ENCODE data around the gene CCDC88C.
A peak's percentile ranks its signal among the peaks of the same experiment; 100 is the strongest.

Gene CCDC88C

GRCh38 chr14:91326514-91327249, 90.9 kb downstream of the CCDC88C start:
- DNase-seq = no peak

- peak in 1 of 2 donors; percentile 66 for DNase-seq
These were observed 92.7 kb downstream of the CCDC88C start for GRCh38 chr14:91324606-91325575.

GRCh38 chr14:91323671-91324605, 93.7 kb downstream of the CCDC88C start:
- DNase-seq = peak; percentile 90 to 93

GRCh38 chr14:91323031-91323430, 94.6 kb downstream of the CCDC88C start:
- DNase-seq = no peak

GRCh38 chr14:91322623-91323022, 95.0 kb downstream of the CCDC88C start:
- DNase-seq = no peak

- no peak for DNase-seq
These were observed 96.5 kb downstream of the CCDC88C start for GRCh38 chr14:91321131-91321530.

- DNase-seq = no peak
These were observed 97.4 kb downstream of the CCDC88C start for GRCh38 chr14:91320266-91320665.

GRCh38 chr14:91318911-91319310, 98.7 kb downstream of the CCDC88C start:
- DNase-seq = no peak

GRCh38 chr14:91317381-91318308, 100.0 kb downstream of the CCDC88C start:
- DNase-seq = peak; percentile 73 to 80

GRCh38 chr14:91316761-91317160, 100.9 kb downstream of the CCDC88C start:
- no peak for DNase-seq

- peak; percentile 50 to 72 for DNase-seq
These were observed 101.8 kb downstream of the CCDC88C start for GRCh38 chr14:91315844-91316267.

GRCh38 chr14:91313852-91314251, 103.8 kb downstream of the CCDC88C start:
- no peak for DNase-seq

GRCh38 chr14:91313154-91313850, 104.3 kb downstream of the CCDC88C start:
- no peak for DNase-seq

- peak; percentile 60 to 65 for DNase-seq
These were observed 106.3 kb downstream of the CCDC88C start for GRCh38 chr14:91311284-91311662.

GRCh38 chr14:91310606-91311283, 106.9 kb downstream of the CCDC88C start:
- DNase-seq = no peak

- DNase-seq = no peak
These were observed 107.8 kb downstream of the CCDC88C start for GRCh38 chr14:91309756-91310280.

GRCh38 chr14:91308337-91308736, 109.3 kb downstream of the CCDC88C start:
- DNase-seq = no peak

GRCh38 chr14:91307652-91308051, 110.0 kb downstream of the CCDC88C start:
- no peak for DNase-seq

- DNase-seq = no peak
These were observed 110.6 kb downstream of the CCDC88C start for GRCh38 chr14:91307046-91307445.

- DNase-seq = no peak
These were observed 111.1 kb downstream of the CCDC88C start for GRCh38 chr14:91306547-91306946.

Data from inflammatory macrophage (primary cell).